ENCODE measurements around the gene RTP1.

The RTP1 gene

DNA sequence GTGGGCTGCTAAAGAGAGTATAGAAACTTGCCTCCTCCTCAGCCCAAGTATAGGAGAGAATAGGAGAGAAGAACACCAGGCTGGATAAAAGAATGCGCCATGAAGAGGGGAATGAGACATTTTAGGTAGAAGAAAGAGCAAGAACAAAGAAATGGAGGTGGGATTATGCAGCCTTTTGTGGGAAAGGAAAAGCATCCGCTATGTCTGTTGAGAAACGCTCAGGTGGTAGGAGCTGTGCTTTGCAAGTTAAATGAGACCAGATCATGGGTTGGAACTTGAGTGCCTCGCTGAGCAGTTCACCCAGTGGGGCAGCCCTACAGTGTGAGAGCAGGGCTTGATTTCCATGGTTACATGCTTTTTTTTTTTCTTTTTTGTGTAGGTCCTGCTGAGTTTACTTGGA, 11.5 kb upstream of the RTP1 start:
- TF ChIP-seq, protein P1, sequence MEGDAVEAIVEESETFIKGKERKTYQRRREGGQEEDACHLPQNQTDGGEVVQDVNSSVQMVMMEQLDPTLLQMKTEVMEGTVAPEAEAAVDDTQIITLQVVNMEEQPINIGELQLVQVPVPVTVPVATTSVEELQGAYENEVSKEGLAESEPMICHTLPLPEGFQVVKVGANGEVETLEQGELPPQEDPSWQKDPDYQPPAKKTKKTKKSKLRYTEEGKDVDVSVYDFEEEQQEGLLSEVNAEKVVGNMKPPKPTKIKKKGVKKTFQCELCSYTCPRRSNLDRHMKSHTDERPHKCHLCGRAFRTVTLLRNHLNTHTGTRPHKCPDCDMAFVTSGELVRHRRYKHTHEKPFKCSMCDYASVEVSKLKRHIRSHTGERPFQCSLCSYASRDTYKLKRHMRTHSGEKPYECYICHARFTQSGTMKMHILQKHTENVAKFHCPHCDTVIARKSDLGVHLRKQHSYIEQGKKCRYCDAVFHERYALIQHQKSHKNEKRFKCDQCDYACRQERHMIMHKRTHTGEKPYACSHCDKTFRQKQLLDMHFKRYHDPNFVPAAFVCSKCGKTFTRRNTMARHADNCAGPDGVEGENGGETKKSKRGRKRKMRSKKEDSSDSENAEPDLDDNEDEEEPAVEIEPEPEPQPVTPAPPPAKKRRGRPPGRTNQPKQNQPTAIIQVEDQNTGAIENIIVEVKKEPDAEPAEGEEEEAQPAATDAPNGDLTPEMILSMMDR (IDR thresholded peaks at IDR 0.05; ENCODE audit: borderline replicate concordance, insufficient read depth, low read depth, low read length), result no peak
- no peak overlapping the region for H3K4me3 ChIP-seq (ENCODE audit: low read depth, low read length)

- H3K4me3 ChIP-seq (ENCODE audit: low read depth, low read length), result no peak overlapping the region
These were observed 10.9 kb upstream of the RTP1 start for GRCh38 chr3:187186375-187186774.

DNA sequence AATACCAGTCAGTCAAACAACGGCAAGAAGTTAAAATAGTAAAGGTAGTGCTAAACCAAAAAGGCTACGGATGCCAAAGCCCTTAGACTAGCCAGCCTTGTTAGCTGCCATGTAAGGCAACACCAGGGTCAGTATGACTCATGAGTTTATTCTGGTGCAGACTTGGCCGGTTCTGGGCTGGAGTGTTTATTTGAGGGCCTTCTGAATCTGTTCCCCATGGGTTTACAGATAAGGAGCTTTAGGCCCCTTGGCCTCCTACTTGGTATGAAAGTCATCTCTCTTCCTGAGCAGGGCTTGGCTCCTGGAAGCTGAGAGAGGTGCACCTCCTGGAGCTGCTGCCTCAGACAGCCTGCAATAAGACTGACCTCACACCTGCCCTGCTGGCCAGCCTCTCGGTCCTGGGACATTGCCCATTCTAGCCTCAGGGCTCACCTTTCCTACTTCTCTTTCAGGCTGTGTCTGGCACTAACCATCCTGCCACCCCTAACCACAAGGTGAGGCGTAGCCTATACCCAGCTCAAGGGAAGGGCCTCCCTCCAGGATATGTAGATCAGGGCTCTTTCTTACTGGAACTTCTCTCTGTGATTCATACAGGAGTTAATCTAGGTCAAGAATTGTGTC, 10.4 kb upstream of the RTP1 start:
- TF ChIP-seq, protein P1 (IDR thresholded peaks at IDR 0.05; ENCODE audit: borderline replicate concordance, insufficient read depth, low read depth, low read length), result no peak

More at GRCh38 chr3:187186375-187186774, 10.9 kb upstream of the RTP1 start:
- TF ChIP-seq, protein P1 (IDR thresholded peaks at IDR 0.05; ENCODE audit: borderline replicate concordance, insufficient read depth, low read depth, low read length), result no peak

GRCh38 chr3:187188931-187189330, 8.4 kb upstream of the RTP1 start:
- TF ChIP-seq, protein P1 (IDR thresholded peaks at IDR 0.05; ENCODE audit: borderline replicate concordance, insufficient read depth, low read depth, low read length), result no peak

More for the DNA sequence above, 10.4 kb upstream of the RTP1 start:
- no peak overlapping the region for H3K4me3 ChIP-seq (ENCODE audit: low read depth, low read length)

DNA sequence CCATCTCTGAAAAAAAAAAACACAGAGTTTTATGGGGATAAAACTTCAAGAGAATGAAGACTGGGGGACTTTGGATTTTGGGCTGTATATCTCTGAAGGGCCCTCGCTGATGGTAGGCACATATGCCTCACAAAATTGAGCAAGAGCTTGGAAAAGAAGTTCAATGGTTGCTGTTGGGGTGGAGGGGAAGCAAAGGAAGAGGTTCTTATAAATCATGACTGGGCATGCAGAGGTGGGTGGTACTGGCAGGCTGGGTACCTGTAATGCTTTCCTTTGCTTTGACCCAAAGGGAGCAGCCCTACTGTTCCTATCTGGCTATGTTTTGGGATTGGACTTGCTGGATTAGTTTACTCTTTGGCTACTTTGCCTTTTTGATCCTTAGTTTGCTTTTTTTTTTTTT, 6.0 kb upstream of the RTP1 start:
- H3K4me3 ChIP-seq (ENCODE audit: low read depth, low read length), result no peak overlapping the region
- TF ChIP-seq, protein P1 (IDR thresholded peaks at IDR 0.05; ENCODE audit: borderline replicate concordance, insufficient read depth, low read depth, low read length), result no peak

More at GRCh38 chr3:187188931-187189330, 8.4 kb upstream of the RTP1 start:
- H3K4me3 ChIP-seq (ENCODE audit: low read depth, low read length), result no peak overlapping the region

DNA sequence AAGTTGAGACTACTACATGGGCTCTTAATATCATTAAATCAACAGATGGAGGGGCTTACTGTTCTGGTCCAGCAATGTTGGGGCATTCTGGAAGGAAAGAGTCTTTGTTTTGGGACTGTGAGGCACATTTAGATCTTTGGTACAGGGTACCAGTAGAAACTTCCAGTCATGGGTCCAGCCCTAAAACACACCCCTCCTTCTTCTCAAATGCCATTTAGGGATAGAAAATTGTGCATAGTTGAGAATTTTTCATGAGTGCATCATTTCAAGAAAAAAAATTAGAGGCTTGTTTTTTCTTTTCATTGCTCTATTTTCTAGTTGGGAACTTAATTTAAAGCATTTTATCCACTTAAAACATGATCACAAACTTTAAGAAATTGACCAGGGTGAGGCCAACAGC, 4.1 kb upstream of the RTP1 start:
- TF ChIP-seq, protein P1 (IDR thresholded peaks at IDR 0.05; ENCODE audit: borderline replicate concordance, insufficient read depth, low read depth, low read length), result no peak

DNA sequence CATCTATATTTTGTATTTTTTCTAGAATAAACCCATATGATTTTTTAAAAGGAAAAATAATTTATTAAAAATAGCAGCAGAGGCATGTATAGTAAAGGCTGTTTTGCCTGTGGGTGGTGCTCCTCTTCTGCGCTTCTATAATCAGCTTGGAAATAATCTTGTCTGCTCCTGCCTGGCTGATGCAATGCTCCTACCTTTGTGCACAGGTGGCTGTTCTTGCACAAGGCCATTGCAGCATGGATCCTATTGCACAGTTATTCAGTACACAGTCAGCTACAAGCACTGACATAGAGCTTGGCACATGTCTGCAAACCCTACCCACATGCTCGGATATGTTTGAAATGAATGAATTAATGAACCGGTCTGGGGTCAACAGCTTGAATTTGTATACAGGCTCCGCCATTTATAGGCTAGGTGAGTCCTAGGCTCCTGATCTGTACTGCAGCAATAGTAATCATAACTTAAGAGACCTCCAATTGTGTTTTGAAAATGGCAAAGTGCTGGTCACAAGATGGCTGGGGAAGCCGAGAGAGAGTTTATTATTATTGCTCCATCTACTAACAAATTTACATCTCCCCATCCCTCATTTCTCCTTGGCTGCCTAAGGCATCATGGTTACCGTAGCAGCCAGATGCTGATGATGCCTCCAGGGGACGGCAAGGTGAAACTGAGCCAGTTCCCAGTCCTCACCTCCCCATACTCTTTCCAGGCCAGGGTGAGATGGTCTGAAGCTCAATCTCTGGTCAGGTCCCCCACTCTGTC, 532 bp upstream of the RTP1 start:
- no peak overlapping the region for H3K4me3 ChIP-seq (ENCODE audit: low read depth, low read length)
- TF ChIP-seq, protein P1 (IDR thresholded peaks at IDR 0.05; ENCODE audit: borderline replicate concordance, insufficient read depth, low read depth, low read length), result no peak

More for the DNA sequence above, 4.1 kb upstream of the RTP1 start:
- H3K4me3 ChIP-seq (ENCODE audit: low read depth, low read length), result no peak overlapping the region

Measured in GM12875 (cell line).